ENCODE data around the gene RBM14. TPM values are rescaled to one million over a fixed set of nuclear protein-coding genes. Genes with fewer than 3 reads are reported as not detected.

Gene RBM14
- total and polyA plus RNA-seq, 2 of the 4 experiments (the other 2 are of a cell fraction): 9.3 to 31.1 TPM

DNA sequence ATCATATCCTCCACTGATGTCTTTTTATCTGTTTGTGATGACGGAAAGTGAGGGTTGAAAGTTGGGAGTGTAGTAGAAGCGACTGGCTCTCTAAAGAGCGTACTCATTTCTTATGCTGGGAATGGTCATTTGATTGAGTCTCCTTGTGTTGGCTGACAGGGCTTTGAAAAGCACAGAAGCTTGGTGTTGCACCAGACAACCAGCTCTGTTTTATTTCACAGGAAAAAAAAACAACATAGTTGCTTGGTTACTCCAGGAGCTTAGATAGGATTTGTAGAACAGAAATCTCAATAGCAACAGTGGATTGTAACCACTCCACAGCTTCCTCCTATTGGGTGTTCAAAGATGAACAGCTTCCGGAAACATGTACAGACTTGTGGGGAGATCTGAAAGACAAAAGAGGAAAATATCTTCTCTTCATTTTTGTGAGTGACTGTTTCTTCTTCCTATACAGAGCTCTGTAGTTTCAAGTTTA lies 2.7 kb downstream of the RBM14 start:
- POLR2A ChIA-PET (ENCODE audit: unreplicated experiment): interaction anchor here (0.6 to 1.7 kb wide), 2 partner anchors 19 to 290 kb away, joined by 7 to 11 read pairs; partner anchors contain the start of gene RBM4
- H3K4me2 ChIP-seq (ENCODE audit: low read depth, low read length): peak overlapping the region; percentile 97
- no peak overlapping the region for H4K91ac ChIP-seq (ENCODE audit: insufficient read depth, low read depth, low read length)
- no peak overlapping the region; the same call in 1 of the 2 replicates for H3K9ac ChIP-seq (ENCODE audit: low read depth, low read length)
- no peaks in the 10 kb centered on the region for H3K9me3 ChIP-seq (ENCODE audit: control insufficient read depth, insufficient read depth, low read length)
- peak overlapping the region; percentile 65; the same call in 1 of the 2 replicates for H3K4me3 ChIP-seq (ENCODE audit: insufficient read depth, low read depth, low read length)
- no peak overlapping the region for H2AK5ac ChIP-seq (ENCODE audit: low read depth, low read length)
- H3K79me1 ChIP-seq (ENCODE audit: low read depth in 1 of 2, low read length in 2 of 2): peaks cover 12 to 67% of the 10 kb centered on the region in 2 experiments; a peak in 3 of 4 replicates
- no peak overlapping the region for H3K18ac ChIP-seq (ENCODE audit: low read depth, low read length)
- H3K23ac ChIP-seq (ENCODE audit: low read depth, low read length): peak overlapping the region; percentile 73; the same call in 1 of the 2 replicates
- H2AFZ ChIP-seq (replicated peaks; ENCODE audit: low read length, poor library complexity): no peak overlapping the region
- H2BK20ac ChIP-seq (ENCODE audit: low read depth, low read length): no peak overlapping the region
- CTCF ChIA-PET: interaction anchor here (1.0 to 1.1 kb wide), 2 partner anchors 19 to 40 kb away, joined by 3 to 5 read pairs; no protein-coding TSS in a partner anchor
- WGBS, 2 experiments (ENCODE audit: extremely low coverage in 2 of 2, insufficient read length in 1 of 2): no CpG with 5 or more reads among the region's 4 CpGs
- DNase-seq: peak; percentile 57
- peak overlapping the region; percentile 21 for H2BK5ac ChIP-seq (ENCODE audit: low read depth, low read length, poor library complexity, severe bottlenecking)
- no peak overlapping the region for H3K4ac ChIP-seq (ENCODE audit: low read depth, low read length)
- H2BK15ac ChIP-seq (ENCODE audit: low read depth, low read length): no peak overlapping the region
- TF ChIP-seq MXI1 (IDR thresholded peaks at IDR 0.05; ENCODE audit: borderline replicate concordance, low read depth, low read length): no peak
- TF ChIP-seq POLR2A (IDR thresholded peaks at IDR 0.05; ENCODE audit: low read depth, low read length): 0 out of 2 replicates have a peak, but pooled peaks have one; percentile 21
- H3K27me3 ChIP-seq (ENCODE audit: control insufficient read depth, insufficient read depth, low read length): no peaks in the 10 kb centered on the region
- H3K9me1 ChIP-seq (ENCODE audit: insufficient read depth, low read length): peaks cover 21% of the 10 kb centered on the region
- intact Hi-C loops (cut with micrococcal nuclease): loop anchor here (2.0 kb wide), 1 partner anchor 140 kb away; no protein-coding TSS in a partner anchor
- H3K36me3 ChIP-seq (ENCODE audit: control insufficient read depth, insufficient read depth, low read length): peaks cover 18% of the 10 kb centered on the region
- no peak overlapping the region for H4K5ac ChIP-seq (ENCODE audit: low read depth, low read length)
- peaks cover 3% of the 10 kb centered on the region; the same call in 1 of the 2 replicates for H3K4me1 ChIP-seq (ENCODE audit: control insufficient read depth, insufficient read depth, low read length)
- no peak for ATAC-seq (ENCODE audit: low read depth)
- no TSS peak for BruUV-seq (replicated peaks)
- 0 out of 2 replicates have a peak overlapping the region, but pooled peaks have one; percentile 13 for H3K27ac ChIP-seq (ENCODE audit: insufficient read depth, low read length)
- peak overlapping the region; percentile 16 for H2AK9ac ChIP-seq (replicated peaks; ENCODE audit: low read depth, low read length, poor library complexity)
- dilution Hi-C loops (cut with HindIII; ENCODE audit: low sequenced_read_pairs, unreplicated experiment): no loop called here
- no peak overlapping the region for H2BK120ac ChIP-seq (ENCODE audit: low read depth, low read length)
- peak overlapping the region; percentile 61 for H3K14ac ChIP-seq (replicated peaks; ENCODE audit: low read depth, low read length)
- in situ Hi-C loops (cut with MboI; ENCODE audit: low sequenced_read_pairs): no loop called here
- peaks cover 77% of the 10 kb centered on the region for H4K20me1 ChIP-seq (ENCODE audit: insufficient read depth, low read length)
- H3K56ac ChIP-seq (ENCODE audit: extremely low read depth, insufficient read depth, low read length): no peak overlapping the region
- no peak overlapping the region for H4K8ac ChIP-seq (ENCODE audit: low read depth in 2 of 2, low read length in 2 of 2)

All from IMR-90 (cell line).